ENCODE measurements around the gene EBF4.

EBF4 gene

GRCh38 chr20:2796011-2796660, 103.6 kb downstream of the EBF4 start:
- TF ChIP-seq EZH2phosphoT487 (IDR thresholded peaks at IDR 0.05; ENCODE audit: borderline replicate concordance), result no peak
- TF ChIP-seq CTCF (conservative IDR thresholded peaks at IDR 0.05; ENCODE audit: low read length), result no peak
- peaks cover 8% of the 10 kb centered on the region for H3K27me3 ChIP-seq (ENCODE audit: insufficient read depth, low read length, poor library complexity, severe bottlenecking)
- H3K4me1 ChIP-seq (ENCODE audit: insufficient read depth, low read length, poor library complexity, severe bottlenecking), result peaks cover 22% of the 10 kb centered on the region
- peaks cover 5% of the 10 kb centered on the region; the same call in 1 of the 2 replicates for H3F3A ChIP-seq (ENCODE audit: low read depth)
- no peak overlapping the region for H3K4me2 ChIP-seq (ENCODE audit: low read depth, low read length, poor library complexity, severe bottlenecking)
- H3K4me3 ChIP-seq (ENCODE audit: low read length, poor library complexity, severe bottlenecking), result no peak overlapping the region
- H3K9ac ChIP-seq (ENCODE audit: low read depth, low read length, poor library complexity, severe bottlenecking), result no peak overlapping the region
- H3K9me2 ChIP-seq (replicated peaks; ENCODE audit: low read depth, low read length), result no peaks in the 10 kb centered on the region
- no peaks in the 10 kb centered on the region for H3K9me3 ChIP-seq (ENCODE audit: insufficient read depth, low read depth, low read length)
- no peak overlapping the region for H2AFZ ChIP-seq (ENCODE audit: low read length)
- peaks cover 53% of the 10 kb centered on the region; the same call in 1 of the 2 replicates for H3K36me3 ChIP-seq (ENCODE audit: insufficient read depth, low read length)
- H4K20me1 ChIP-seq (ENCODE audit: insufficient read depth, low read length, poor library complexity, severe bottlenecking), result peaks cover 37% of the 10 kb centered on the region
- H3K79me2 ChIP-seq (ENCODE audit: insufficient read depth, low read length), result peaks cover 50% of the 10 kb centered on the region

- Histone ChIP-seq H2AFZ (ENCODE audit: low read length) (no peak overlapping the region), H3K4me1 (ENCODE audit: insufficient read depth, low read length, poor library complexity, severe bottlenecking) (peaks cover 32% of the 10 kb centered on the region), H3K9me3 (ENCODE audit: insufficient read depth, low read depth, low read length) (no peaks in the 10 kb centered on the region), H3K27me3 (ENCODE audit: insufficient read depth, low read length, poor library complexity, severe bottlenecking) (peaks cover 8% of the 10 kb centered on the region), H3F3A (ENCODE audit: low read depth) (peaks cover 9% of the 10 kb centered on the region; the same call in 1 of the 2 replicates), H3K79me2 (ENCODE audit: insufficient read depth, low read length) (peaks cover 50% of the 10 kb centered on the region), H3K4me2 (ENCODE audit: low read depth, low read length, poor library complexity, severe bottlenecking) (peak overlapping the region; percentile 85), H3K9me2 (replicated peaks; ENCODE audit: low read depth, low read length) (no peaks in the 10 kb centered on the region), H3K9ac (ENCODE audit: low read depth, low read length, poor library complexity, severe bottlenecking) (peak overlapping the region; percentile 98), H3K4me3 (ENCODE audit: low read length, poor library complexity, severe bottlenecking) (peak overlapping the region; percentile 77), H3K36me3 (ENCODE audit: insufficient read depth, low read length) (peaks cover 53% of the 10 kb centered on the region; the same call in 1 of the 2 replicates), H4K20me1 (ENCODE audit: insufficient read depth, low read length, poor library complexity, severe bottlenecking) (peaks cover 37% of the 10 kb centered on the region)
- TF ChIP-seq CTCF (conservative IDR thresholded peaks at IDR 0.05; ENCODE audit: low read length) (no peak), EZH2phosphoT487 (IDR thresholded peaks at IDR 0.05; ENCODE audit: borderline replicate concordance) (no peak)
These were observed 104.8 kb downstream of the EBF4 start for GRCh38 chr20:2797136-2797983.

GRCh38 chr20:2798095-2798805, 105.7 kb downstream of the EBF4 start:
- Histone ChIP-seq H3K27me3 (ENCODE audit: insufficient read depth, low read length, poor library complexity, severe bottlenecking) (peaks cover 8% of the 10 kb centered on the region), H3K9me2 (replicated peaks; ENCODE audit: low read depth, low read length) (no peaks in the 10 kb centered on the region), H3F3A (ENCODE audit: low read depth) (peaks cover 9% of the 10 kb centered on the region; the same call in 1 of the 2 replicates), H3K9ac (ENCODE audit: low read depth, low read length, poor library complexity, severe bottlenecking) (peak overlapping the region; percentile 98), H3K9me3 (ENCODE audit: insufficient read depth, low read depth, low read length) (no peaks in the 10 kb centered on the region), H3K36me3 (ENCODE audit: insufficient read depth, low read length) (peaks cover 53% of the 10 kb centered on the region; the same call in 1 of the 2 replicates), H3K4me1 (ENCODE audit: insufficient read depth, low read length, poor library complexity, severe bottlenecking) (peaks cover 37% of the 10 kb centered on the region), H3K4me3 (ENCODE audit: low read length, poor library complexity, severe bottlenecking) (peak overlapping the region; percentile 77), H2AFZ (ENCODE audit: low read length) (no peak overlapping the region), H3K4me2 (ENCODE audit: low read depth, low read length, poor library complexity, severe bottlenecking) (peak overlapping the region; percentile 85), H3K79me2 (ENCODE audit: insufficient read depth, low read length) (peaks cover 50% of the 10 kb centered on the region), H4K20me1 (ENCODE audit: insufficient read depth, low read length, poor library complexity, severe bottlenecking) (peaks cover 37% of the 10 kb centered on the region)
- no peak for TF ChIP-seq CTCF (conservative IDR thresholded peaks at IDR 0.05; ENCODE audit: low read length)
- no peak for TF ChIP-seq EZH2phosphoT487 (IDR thresholded peaks at IDR 0.05; ENCODE audit: borderline replicate concordance)

Data from Loucy (cell line).